Hematopoietic multipotent progenitor cell treated with erythropoietin and hydrocortisone succinate and interleukin-3 and kit ligand, for 8 days (in vitro differentiated cells): ENCODE results near the gene TNS3.

ENCODE experiments used
- DNase-seq: peaks from one replicate; pipeline ENCODE4 v3.0.0-alpha.2; 2015

TNS3 gene

DNA sequence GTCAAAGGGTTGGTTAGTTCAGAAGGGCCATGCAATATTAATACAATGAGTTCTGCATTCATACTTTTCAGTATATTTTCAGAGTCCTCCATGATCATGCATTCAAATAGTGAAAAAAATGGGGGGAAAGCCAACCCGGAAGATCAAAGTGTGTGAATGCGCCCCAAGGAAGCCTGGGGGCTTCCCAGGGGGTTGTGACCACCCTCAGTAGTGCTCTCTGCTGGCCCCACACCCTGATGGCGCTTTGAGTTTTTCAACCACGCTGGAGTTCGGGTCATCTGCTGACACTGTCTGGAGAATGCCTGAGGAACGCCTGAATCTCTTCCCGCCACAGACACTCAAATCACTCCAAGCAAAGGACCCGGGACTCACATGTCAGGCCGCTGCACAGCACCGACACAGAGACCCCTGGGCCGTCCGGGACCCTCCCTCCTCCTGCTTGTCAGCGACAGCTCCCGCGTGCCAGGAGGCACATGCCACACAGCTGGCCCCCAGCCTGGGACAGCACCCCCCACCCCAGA, 1.0 kb downstream of the TNS3 start:
- DNase-seq, result peak; percentile 48

DNA sequence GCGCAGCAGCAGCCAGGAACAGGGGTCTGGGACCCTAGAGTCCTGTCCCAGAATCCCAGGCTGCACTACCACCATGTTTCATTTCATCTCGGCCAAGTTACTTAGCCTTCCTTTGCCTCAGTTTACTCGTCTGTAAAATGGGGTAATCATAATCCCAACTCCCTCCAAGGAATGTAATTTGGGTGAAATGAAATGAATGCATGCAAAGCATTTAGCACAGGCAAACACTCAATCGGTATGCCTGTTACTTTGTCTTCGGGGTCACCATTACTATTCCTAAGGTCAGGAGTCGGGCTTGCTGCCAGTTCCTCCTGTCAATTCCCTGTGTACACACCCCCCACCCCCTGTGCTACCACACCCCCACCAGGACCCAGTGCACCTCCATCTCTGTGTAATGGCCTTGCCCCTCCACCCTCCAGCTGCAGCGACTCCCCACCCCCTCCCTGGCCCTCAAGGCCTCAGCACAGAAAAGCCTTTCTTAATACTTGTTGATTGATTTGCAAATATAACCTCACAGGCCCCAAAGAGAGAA, 1.7 kb downstream of the TNS3 start:
- peak; percentile 27 for DNase-seq

DNA sequence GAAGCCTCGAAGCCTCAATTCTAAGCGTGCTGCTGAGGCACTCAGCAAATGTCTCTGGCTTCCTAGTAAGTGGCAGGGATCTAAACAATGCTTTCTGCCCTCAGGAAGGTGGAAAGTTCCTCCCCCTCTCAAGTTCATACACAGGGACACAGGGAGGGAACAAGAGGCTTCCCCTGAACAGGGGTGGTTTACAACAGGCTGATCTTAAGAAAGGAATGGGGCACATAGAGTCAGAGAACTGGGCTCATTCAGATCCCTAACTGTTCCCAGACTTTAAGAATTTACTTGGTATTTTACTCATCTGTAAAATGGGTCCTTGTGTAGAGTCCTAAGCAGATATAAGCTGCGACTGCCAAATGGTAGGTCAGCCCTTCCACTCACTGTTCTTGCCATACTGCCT, 2.5 kb downstream of the TNS3 start:
- peak; percentile 36 for DNase-seq

DNA sequence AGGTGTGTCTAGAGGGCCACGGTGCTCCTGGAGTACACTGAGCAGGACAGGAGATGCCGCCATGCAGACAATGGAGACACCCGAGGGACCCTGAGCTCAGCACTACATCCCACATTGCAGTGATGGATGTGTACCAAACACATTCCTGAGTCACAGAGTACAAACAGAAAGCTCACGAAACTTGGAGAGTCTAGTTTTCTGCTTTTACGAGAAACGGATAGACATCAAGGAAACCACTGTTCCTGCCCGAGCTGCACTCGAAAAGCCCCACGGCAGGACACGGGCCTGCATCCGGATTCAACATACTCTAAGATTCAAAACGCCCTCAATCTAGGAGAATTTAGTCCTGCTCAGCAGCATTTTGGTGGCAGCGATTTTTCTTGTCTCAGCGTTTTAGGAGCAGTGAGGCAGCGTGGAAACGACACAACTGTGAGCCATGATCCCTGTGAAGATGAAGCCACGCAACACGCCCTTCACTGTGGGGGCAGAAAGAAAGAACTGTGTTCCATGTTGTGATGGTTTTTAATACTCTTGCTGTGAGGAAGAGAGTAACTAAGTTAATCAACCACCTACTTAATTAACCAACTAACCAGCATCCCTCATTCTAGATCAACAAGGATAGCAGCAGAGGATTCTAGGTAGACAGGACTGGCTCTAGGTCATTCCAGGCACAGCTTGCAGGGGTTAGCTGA, 3.2 kb downstream of the TNS3 start:
- no peak for DNase-seq

DNA sequence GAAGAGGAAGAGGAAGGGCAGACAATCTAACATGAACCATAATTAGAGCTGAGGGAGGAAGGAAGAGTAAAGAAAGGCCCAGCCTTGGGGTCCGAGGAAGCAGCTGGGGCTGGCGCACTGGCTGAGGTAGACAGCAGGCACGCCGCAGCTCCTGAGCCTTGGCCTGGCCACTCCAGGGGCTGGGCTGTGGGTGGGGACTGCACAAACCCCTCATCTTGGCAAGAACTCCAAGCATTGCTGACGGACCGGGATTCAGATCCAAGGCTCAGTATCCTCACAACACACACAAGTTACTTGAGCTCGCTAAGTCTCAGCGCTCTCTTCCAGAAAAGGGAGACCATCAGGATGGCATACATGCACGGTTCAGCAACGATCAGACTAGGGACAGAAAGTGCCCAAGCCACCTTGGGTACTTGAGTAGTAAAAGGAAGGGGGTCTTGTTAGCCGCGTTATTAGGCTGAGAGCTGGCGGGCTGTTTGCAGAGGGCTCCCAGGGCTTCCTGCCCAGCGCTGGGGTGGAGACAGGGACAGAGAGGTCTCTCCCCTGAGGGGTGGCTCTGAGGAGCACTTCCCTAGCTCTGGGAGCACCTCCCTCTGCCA, 4.5 kb downstream of the TNS3 start:
- no peak for DNase-seq

DNA sequence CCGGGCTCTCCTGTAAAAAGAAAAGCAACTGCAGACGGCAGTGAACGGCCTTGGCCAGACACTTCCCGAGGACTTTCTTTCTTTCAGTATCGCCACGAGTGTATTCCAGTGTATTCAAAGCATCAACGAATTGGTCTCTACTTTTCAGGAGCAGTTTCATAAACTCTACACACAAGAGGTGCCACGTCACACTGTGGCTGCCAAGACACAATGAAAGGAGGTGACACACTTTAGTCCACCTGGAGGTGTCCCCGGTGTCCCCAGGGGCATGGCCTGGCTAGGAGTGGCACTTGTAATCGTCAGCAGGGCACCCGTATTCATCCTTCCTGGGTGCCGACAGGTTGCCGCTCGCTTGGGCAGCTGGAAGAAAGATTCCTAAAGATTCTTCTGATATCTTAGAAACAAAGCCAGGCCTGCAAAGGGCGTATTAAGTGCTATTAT, 5.0 kb downstream of the TNS3 start:
- DNase-seq, result no peak

DNA sequence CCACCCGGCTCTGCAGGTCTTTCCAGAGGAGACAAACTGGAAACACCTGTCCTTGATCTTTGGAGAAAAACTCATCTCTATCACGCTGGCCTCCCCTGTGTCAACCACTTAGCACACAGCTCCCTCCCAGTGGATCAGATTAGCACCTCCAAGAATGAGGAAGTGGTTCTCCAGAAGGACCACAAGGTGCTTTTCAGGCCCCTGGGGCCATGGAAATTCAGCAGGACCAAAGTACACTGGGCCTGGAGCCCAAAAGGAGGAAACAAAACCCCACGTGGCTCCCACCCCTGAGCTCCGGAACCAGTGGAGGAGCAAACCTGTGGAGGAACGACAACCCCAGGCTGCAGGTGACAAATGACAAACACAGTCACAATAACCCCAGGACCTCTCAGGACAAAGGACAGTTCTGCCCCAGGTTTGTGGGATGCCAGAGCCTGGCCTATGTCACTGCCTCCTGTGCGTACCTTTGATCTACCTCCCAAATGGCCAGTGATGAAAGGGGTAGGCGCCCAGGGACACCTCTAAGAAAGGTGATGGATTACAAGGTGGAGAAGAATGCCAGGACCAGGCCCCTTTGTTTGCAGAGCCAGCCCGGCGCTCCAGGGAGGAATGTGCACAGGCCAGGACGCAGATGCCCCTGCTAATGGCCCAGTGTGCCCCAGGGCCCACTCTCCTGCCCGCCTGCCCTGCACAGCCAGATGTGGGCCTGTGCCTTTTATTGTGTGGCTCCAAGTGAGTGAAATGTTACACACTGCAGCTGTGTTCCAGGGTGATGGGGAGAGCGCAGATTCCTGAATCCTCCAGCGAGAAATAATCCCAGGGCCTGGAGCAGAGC, 5.7 kb downstream of the TNS3 start:
- DNase-seq, result peak; percentile 61

DNA sequence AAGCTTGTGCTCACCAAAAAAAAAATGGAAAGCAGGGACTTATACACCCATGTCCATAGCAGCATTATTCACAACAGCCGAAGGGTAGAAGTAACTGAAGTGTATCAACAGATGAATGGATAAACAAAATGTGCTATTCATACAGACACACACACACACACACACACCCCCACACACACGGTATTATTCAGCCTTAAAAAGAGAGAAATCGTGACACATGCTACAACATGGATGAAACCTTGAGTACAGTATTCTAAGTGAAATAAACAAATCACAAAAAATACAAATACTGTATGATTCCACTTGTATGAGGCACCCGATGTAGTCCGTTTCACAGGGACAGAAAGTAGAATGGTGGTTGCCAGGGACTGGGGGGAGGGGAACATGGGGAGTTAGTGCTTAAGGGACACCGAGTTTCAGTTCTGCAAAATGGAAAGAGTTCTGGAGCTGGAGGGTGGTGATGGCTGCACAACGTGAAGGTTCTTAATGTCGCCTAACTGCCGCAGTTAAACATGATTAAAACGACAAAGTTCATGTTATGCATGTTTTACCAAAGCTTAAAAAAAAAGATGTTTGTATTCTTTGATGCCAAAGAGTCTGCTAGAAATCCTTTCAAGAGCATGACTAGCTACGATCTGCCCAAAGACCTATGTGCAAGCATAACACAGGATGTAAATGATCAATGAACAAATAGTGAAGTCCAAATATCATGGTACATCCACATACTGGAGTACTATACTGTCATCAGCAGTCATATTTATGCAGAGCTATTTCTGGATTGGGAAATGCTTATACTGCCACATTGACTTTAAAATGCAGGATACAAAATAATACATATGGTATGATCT, 7.2 kb downstream of the TNS3 start:
- no peak for DNase-seq

DNA sequence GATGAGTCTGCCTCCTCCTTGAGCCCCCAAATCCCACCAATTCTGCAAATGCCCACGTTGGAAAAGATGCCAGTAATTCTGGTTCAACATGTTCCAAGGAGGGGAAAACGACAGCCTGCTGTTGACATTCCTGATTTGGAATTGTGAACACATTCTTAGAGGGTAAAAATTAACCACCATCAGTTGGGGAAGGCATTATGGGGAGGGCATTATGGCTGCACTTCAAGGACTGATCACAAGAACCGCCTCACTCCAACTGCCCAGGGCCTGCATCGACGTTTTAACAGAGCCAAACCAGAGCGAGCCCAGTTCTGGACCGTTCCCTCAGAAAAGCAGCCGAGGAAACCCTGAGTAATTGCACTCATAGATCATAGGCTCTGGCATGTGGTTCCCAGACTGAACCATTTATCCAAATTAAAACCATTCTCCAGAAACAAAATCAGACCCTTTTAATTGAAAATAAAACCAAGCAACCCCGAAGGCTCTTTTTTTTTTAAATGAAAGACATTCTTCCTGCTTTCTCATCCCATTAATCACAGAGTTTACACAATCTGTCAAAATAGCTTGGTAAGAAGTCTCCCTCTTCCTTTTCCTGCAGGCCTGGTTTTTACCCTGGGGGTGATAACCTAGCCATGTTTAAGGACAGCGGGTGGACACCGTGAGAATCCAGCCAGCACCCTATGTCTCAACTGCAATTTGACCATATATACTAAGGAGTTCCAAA, 8.0 kb downstream of the TNS3 start:
- no peak for DNase-seq

DNA sequence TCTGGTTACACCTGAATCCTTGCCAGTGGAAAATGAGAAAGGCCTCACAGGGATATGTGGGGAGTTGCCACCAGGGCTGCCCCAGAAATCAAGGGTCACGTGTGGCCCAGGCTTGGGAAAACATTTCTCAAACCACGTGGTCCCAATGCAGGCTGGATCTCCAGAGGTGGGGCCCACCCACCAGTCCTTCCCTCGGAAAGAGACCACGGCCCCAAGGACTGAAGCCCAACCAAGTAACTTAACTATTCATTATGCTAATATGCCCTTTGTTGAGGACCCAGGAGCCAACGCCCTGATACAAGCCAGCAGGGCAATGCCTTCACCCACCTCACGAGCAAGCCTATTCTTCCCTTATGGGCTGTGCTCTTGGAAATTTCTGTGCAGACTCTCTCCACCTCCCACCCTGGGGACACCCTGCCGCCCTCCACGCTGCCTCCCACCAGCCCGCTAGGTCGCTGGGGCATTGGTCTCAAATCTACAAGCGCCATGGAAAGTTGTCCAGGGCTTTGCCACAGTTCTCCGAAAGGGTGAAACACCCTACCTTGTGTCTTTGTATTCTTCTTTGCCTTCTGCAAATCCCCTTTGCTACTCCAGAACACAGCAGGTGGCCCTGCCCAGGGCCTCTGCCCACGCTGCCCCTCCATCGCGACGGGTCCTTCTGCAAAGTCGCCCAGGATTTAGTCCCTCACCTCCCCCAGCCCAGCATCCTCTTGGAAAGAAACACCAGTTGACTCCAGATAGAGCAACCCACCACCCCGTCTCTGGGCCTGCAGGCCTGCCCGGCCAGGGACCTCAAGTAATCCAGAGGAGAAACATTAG, 8.8 kb downstream of the TNS3 start:
- DNase-seq, result peak; percentile 39

DNA sequence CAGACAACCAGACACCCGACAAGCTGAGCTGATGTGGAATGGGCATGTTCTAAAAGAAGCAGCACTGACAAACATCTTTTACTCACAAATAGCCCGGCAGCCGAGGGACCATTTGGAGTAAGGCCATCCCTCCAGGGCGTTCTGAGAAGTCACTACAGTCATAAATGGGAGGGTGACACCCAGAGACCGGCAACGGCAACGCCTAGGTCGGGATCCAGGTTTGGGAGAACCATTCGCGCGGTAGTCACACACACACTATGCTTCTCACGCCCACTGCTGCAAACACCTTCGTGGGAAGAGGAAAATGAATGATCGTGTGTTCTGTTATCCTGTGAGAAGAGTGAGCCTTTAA, 9.8 kb downstream of the TNS3 start:
- DNase-seq, result no peak

DNA sequence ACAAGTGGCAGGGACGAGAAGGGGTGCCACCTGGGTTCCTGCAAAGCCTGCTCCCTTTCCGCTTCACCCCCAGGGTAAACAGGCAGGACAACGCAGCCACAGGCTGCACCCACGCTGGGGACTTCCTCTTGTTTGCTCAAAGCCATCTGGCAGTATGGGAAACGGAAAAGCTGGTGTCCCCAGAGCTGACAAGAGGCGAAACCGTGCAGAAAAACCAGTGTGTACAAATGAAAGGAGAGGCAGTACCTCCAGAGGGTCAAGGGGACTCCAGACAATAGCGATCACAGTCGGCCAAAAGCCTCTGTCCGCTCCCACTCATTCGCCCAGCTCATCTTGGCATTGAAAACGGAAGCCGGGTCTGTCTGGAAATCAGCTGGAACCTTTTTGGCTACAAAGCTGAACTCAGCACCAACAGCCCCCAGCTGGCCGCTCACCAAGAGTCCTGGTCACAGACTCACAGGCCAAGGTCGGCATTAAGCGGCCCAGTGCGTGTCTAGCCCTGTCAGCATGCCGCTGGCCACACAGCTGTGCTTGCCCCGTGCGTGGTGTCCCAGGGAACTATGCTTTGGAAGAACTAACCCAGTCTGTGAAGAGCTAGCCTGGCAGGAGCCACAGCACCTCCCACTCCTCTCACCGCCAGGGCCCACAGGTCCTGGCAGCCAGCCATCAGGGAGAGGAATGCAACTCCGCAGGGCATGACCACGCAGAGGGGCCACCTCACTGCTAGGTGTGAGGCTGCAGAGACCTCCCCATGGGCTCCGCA, 10.4 kb downstream of the TNS3 start:
- DNase-seq, result peak; percentile 86

DNA sequence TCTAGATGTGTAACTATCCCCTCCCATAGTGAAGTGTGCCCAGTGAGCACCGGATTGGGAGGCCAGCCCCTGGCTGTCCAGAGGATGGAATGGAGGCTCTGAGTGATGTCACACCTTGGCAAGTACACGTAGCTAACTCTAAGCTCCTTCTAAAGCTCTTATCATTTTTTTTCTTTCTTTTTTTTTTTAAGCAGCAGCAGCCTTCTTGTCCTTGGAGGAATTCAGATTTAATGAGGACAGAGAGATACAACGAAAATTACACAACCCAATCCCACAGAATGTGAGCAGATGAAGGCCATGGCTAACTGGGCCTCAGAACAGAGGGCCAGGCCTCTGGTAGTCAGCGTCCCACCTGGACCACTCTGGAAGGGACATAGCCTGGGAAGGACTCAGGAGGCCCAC, 11.3 kb downstream of the TNS3 start:
- peak; percentile 32 for DNase-seq

DNA sequence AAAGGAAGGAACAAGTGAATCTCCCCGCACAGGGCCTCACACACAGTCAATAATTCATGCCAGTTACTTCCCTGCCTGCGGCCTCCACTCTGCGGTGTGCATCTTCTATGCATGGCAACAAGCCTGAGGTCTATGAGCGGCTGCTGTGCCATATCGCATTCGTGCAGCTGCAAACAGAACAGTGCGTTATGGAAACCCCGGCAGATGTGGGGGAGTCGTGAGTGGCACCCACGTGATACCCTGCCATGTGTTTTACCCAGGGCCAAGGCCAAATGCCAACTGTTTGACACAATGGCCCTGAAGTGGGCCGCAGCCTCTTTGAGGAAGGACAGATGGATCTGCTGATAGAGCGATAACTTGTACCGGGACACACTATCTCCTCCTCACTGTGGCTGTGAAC, 13.4 kb downstream of the TNS3 start:
- peak; percentile 100 for DNase-seq

DNA sequence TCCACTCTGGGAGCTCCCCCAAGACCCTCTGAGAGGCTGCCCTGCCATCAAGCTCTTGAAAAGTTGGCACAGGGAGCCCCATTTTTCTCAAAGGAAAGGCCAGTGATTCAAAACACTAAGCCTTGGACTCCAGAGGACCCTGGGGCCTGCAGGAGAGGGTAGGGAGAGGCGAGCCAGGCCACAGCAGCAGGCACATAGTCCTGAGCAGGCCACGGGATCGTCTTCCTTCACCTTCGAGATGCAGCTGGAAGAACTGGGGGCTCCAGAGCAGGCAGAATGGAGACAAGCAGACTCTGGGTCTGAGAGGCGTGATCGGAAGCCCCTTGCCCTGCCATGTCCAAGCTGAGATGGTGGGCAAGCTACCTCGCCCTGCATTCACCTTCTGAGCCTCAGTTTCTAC, 13.9 kb downstream of the TNS3 start:
- DNase-seq, result no peak

DNA sequence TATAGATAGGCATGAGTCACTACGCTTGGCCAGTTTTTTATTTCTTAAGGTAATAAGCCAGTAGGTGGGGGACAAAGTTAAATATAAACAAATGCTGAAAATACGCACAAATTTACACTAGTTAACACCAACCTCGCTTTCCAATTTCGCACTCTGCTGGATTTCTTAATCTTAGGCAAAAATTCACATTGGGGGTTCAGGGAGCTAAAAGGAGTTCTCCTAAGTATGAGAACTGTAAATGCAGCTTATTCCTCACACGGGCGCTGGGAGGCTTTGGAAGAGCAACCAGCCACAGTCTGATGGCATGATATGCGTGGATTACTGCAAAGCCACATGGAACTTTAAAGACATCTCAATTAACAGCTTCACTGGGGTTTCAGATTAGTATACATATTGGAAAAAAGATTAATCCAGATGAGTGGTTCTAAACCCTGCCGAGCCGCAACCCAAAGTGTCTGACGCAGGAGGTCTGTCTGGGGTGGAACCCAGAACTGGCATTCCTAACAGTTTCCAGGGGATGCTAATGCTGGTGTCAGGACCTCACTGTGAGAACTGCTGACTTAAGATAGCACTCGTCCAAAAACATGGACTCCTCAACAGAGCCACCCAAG, 16.2 kb downstream of the TNS3 start:
- DNase-seq, result no peak

DNA sequence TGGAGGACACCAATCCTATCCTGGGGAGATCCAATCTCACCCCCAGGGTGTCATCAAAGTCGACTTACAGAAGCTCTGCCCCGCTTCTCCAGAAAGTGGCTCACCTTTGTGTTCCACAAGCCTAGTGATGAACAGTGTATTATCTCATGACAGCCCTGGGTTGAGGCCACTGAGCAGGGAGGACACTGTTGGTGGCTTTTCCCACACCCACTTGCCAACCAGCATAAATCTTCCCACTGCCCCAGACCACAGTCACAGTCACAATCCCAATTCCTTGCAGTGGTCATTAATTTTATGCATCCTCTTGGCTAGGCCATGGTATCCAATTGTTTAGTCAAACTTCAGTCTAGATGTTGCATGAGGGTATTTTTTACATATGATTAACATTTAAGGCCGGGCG, 18.4 kb downstream of the TNS3 start:
- no peak for DNase-seq

DNA sequence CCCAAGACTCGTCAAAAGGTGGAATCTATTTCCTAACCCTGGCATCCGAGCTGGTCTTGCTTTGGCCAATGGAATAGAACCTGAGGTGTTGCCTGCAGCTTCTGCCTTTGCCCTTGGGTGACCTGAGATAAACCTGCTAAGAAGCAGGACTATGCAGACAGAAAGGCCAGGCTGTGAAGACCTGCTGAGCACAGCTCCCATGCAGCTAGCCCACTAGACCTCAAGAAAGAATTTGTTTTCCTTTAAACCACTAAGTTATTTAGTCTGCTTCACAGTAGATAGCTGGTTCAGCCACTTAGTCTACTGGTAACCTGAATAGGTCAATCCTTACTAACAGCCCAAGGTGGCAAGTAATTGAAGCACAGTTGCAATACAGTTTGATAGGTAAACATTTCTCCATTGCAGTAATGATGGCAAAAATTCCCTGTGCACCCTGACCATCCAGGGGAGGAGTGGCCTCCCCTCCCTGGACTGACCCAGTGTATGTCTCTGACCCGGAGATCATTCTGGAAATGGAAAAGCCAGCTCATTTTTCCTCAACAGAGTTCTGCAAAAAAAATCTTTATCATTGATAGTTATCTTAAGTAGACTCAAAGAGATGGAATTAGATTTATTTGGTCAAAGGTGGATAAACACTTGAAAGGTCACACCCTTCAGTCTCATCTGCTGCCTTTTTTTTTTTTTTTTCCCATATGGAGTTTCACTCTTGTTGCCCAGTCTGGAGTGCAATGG, 20.0 kb downstream of the TNS3 start:
- no peak for DNase-seq
